Measurements from ENCODE around the gene LANCL3.

The LANCL3 gene

GRCh38 chrX:37714479-37714878, 143.0 kb downstream of the LANCL3 start:
- Mint-ChIP-seq H3K4me1 (ENCODE audit: low read depth) (no peaks in the 10 kb centered on the region), H3K36me3 (ENCODE audit: low read depth) (no peaks in the 10 kb centered on the region), H3K9me3 (no peaks in the 10 kb centered on the region), H3K4me3 (no peak overlapping the region), H3K27me3 (no peaks in the 10 kb centered on the region), H3K27ac (no peak overlapping the region)
- intact Hi-C loops (cut with micrococcal nuclease): no loop called here

GRCh38 chrX:37716602-37717001, 145.1 kb downstream of the LANCL3 start:
- Mint-ChIP-seq H3K4me1 (ENCODE audit: low read depth) (no peaks in the 10 kb centered on the region), H3K36me3 (ENCODE audit: low read depth) (no peaks in the 10 kb centered on the region), H3K4me3 (no peak overlapping the region), H3K9me3 (no peaks in the 10 kb centered on the region), H3K27ac (no peak overlapping the region), H3K27me3 (no peaks in the 10 kb centered on the region)
- intact Hi-C loops (cut with micrococcal nuclease): no loop called here

GRCh38 chrX:37717708-37718107, 146.2 kb downstream of the LANCL3 start:
- no peaks in the 10 kb centered on the region for H3K9me3 Mint-ChIP-seq
- H3K4me3 Mint-ChIP-seq: no peak overlapping the region
- no peaks in the 10 kb centered on the region for H3K27me3 Mint-ChIP-seq
- no peaks in the 10 kb centered on the region for H3K36me3 Mint-ChIP-seq (ENCODE audit: low read depth)
- no peaks in the 10 kb centered on the region for H3K4me1 Mint-ChIP-seq (ENCODE audit: low read depth)
- intact Hi-C loops (cut with micrococcal nuclease): no loop called here
- no peak overlapping the region for H3K27ac Mint-ChIP-seq

- no peaks in the 10 kb centered on the region for H3K36me3 Mint-ChIP-seq (ENCODE audit: low read depth)
- H3K9me3 Mint-ChIP-seq: no peaks in the 10 kb centered on the region
- no peak overlapping the region for H3K27ac Mint-ChIP-seq
- H3K4me1 Mint-ChIP-seq (ENCODE audit: low read depth): no peaks in the 10 kb centered on the region
- no peak overlapping the region for H3K4me3 Mint-ChIP-seq
- intact Hi-C loops (cut with micrococcal nuclease): no loop called here
- H3K27me3 Mint-ChIP-seq: no peaks in the 10 kb centered on the region
These were observed 151.1 kb downstream of the LANCL3 start for GRCh38 chrX:37722595-37722994.

- intact Hi-C loops (cut with micrococcal nuclease): no loop called here
- Mint-ChIP-seq H3K27me3 (no peaks in the 10 kb centered on the region), H3K36me3 (ENCODE audit: low read depth) (no peaks in the 10 kb centered on the region), H3K4me1 (ENCODE audit: low read depth) (no peaks in the 10 kb centered on the region), H3K27ac (no peak overlapping the region), H3K9me3 (no peaks in the 10 kb centered on the region), H3K4me3 (no peak overlapping the region)
These were observed 154.9 kb downstream of the LANCL3 start for GRCh38 chrX:37726346-37726745.

Measured in dendritic cell treated with granulocyte-macrophage colony-stimulating factor and Interleukin-4, amounts not matched to agents 40 ng/mL and 50 ng/mL, for 4 days (primary cell).